Measurements from ENCODE around the gene FYN.

The FYN gene

GRCh38 chr6:111721753-111722154 is 151.5 kb downstream of the FYN start:
- peak; percentile 59 to 69 for DNase-seq

GRCh38 chr6:111720931-111721496 is 152.2 kb downstream of the FYN start:
- DNase-seq: no peak

DNA sequence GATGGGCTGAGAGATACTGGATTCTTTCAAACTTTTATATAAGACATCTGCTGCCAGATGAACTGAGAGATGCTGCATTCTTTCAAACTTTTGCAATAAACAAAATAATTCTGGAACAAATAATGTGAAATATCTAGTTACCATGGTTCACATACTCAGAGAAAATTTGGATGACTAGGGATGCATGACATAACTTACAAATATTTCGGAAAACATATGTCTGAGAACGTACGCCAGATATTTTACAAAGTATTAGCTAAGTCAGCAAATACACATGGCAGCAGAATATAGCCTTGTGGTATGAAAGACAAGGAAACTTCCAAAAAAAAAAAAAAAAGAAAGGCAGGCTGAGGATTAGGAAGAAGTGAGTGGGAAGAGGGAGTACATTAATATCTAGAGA is 154.3 kb downstream of the FYN start:
- DNase-seq: no peak

DNA sequence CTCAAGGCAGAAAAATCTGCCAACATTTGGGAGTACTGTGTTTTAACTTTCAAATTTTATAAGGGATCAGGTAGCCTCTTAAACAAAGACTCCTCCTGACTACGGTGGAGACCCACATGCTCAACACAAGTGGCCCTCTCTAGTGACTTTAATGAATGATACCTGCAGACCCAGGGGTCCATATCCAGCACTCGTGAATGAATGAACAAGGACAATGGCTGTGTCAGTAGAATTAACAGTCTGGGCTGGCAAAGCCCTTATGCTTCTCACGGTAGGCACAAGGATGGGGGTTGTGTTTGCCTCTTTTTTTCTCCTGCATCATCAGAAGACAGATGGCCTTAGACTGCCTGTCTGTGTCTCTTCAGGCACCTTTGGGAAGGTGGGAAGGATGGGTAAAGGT is 154.9 kb downstream of the FYN start:
- DNase-seq: no peak

DNA sequence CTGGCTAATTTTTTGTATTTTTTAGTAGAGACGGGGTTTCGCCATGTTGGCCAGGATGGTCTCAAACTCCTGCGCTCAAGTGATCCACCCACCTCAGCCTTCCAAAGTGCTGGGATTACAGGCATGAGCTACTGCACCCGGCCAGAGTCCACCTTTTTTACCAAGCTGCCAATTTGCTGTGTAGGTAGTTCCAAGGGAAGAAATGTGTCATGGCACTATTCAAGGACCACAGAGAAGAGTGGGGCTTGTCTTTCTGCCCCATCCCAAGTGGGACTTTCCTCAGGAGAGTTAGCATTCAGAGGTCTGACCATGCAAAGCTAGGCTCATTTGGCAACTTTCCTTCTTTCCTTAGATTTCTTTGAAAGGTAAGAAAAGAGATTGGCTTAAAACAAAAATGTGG is 155.6 kb downstream of the FYN start:
- no peak for DNase-seq

GRCh38 chr6:111716325-111716724 is 156.9 kb downstream of the FYN start:
- DNase-seq: no peak

DNA sequence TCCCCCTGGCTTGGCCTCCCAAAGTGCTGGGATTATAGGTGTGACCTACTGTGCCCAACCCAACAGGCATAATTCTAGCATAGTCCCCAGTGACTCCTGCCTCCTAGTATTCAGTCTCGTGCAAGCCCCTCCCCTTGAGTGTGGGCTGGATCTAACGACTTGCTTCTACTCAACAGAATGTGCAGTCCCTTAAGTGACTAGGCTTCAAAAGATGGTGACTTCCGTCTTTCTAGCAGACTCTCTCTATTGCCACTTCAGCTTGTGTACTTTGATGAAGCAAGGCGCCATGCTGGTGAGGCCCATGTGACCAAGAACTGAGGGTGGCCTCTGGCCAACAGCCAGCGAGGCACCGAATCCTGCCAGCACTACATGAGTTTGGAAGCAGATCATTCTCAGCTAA is 157.9 kb downstream of the FYN start:
- DNase-seq: peak; percentile 45 to 66

- peak in 1 of 2 donors; percentile 48 for DNase-seq
These were observed 158.6 kb downstream of the FYN start for GRCh38 chr6:111714416-111715270.

- DNase-seq: no peak
These were observed 159.4 kb downstream of the FYN start for GRCh38 chr6:111713811-111714210.

DNA sequence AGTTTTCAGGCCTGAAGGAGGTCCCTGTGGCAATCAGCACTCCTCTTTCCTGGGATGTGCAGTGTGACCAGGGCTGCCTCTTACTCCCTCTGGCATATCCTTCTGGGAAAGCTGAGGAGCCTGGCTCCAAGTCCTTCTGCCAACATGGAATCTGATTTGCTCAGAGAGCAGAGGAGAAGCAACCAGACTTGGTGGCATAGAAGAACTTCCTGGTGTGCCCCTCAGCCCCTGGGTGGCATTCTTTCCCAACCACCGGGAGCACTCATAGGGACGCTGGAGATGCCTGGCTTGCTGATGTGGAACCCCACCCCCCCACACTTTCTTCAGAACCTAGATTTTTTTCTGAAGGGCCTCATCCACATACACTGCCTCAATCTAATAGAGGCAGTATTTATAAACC is 160.0 kb downstream of the FYN start:
- no peak for DNase-seq

- no peak for DNase-seq
These were observed 161.1 kb downstream of the FYN start for GRCh38 chr6:111711984-111712752.

DNA sequence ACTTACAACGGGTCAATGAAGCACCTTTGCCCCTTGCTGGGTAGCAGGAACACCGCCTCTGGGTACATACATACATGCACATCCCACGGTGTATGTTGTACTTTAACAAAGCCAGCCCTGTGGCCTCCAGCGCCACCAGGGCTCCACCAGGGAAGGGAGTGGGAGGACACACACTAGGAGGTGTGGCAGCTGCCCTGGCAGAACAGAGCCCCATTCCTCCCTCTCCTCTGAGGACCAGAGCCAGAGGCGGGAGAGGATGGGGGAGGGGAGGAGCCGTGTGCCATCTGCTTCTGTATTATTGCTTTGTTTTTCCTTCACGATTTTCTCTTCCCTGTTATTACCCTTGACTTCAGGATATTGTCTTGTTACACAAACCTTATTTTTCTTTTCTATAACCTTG is 161.8 kb downstream of the FYN start:
- DNase-seq: no peak

DNA sequence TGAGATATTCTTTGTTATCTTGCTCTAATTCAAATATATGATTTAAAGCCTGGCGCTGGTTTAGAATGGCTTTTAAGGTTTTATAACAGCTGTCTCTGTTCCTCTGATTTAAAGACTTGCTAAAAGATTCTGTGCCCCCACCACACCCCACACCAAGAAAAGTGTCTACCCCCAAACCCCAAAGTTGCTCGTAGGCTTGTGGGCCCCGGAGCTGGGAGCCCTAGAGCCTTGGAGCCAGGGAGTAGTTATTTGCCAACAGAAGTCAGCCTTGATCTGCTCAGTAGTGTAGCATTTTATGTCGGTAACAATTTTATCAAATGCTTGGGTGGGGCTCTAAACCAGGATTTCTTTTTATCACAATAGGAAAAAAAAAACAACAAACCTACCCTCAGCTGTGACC is 162.3 kb downstream of the FYN start:
- DNase-seq: no peak

- DNase-seq: no peak
These were observed 162.8 kb downstream of the FYN start for GRCh38 chr6:111710439-111710838.

DNA sequence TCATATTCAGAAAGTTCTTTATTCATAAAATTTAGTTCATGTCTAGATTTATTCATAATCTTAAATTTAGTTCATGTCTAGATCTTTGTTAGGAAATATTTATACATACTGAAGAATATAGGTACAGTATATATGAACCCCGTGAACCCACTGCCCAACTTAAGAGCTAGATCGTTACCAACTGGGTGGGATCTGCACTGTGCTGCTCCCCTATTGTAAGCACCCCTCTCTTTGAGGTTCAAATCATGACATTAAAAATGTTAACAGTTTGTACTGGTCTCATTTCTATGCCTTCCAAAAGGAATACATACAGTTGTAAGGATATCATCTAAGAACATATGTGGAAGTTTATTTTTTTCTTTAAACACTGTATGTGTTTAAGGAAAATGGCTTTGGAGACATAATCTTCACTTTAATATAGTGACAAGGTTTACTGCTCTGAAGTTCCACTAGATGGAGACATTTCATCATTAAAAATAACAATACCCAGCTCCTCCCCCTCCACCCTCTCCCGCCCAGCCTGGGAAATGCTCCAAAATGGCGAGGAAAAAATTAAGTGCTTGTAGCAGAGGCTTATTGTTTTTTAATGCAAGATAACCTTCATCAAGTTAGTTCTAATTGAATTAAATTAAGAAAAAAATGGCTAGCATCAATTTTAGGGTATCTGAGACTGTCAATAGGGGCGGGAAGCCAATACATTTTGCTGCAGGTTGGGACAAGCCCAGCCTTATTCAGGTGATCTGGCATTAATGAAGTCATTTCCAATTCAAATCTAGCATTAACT is 163.4 kb downstream of the FYN start:
- DNase-seq: peak; percentile 67 to 82

DNA sequence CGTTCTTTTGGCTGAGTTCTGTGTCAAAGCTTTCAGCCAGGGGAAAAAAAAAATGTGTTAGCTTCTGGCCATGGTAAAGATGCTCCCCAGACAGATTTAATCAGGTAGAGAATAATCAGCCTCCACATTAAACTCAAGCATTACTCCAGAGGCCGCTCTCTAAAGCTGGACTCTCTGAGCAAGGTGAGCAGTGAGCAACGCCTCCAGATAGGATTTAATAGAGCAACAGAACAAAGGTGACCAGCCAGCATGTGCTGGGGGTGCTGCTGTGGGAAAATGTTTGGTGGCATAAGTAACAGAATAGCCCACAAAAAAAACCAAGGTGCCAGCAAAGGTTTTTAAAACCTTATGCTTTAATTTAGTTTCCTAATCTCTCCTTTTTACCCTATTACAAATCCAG is 164.1 kb downstream of the FYN start:
- no peak for DNase-seq

- no peak for DNase-seq
These were observed 165.5 kb downstream of the FYN start for GRCh38 chr6:111707773-111708172.

DNA sequence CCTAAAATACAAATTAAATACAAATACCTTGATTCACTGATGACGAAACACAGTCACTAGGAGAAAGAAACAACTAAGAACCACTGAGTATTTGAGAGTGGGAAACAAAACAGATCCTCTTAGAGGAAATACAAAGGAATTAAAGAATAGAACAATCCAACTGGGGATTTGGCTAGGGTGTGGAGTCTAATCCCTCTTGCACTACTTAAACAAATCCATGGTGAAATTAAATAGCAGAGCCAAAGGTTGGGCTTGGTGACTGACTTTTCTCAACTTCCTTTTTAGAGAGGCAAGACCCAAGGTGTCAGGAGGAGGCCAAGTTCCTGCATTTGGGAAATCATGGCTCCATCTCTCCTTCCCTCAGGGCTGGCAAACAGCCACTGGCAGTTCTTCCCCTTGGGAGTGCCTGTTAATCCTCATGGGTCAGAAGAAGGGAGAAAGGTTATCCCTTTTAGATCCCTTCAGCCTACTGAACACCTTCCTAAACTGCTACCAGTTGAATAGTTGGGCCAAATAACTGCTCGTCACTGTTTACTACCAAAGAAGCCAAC is 166.3 kb downstream of the FYN start:
- DNase-seq: no peak

- DNase-seq: no peak
These were observed 169.5 kb downstream of the FYN start for GRCh38 chr6:111703723-111704122.

DNA sequence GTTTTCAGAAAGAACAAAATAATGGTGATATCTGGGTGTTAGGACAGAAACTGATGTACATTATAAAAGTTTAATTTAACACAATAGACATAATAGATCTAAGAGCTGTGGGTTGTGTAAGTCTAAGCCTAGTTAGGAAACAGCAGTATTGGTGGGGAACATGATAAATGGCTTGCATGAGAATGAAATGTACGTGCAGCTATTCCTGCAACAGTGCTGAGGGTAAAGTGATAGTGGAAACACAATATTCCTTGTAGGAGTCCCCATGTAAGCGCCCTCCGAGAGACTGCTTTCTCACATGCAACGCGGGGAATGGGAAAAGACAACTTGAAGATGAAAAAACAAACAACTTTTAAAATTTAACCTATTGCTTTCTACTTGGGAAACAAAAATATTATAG is 171.0 kb downstream of the FYN start:
- no peak for DNase-seq

DNA sequence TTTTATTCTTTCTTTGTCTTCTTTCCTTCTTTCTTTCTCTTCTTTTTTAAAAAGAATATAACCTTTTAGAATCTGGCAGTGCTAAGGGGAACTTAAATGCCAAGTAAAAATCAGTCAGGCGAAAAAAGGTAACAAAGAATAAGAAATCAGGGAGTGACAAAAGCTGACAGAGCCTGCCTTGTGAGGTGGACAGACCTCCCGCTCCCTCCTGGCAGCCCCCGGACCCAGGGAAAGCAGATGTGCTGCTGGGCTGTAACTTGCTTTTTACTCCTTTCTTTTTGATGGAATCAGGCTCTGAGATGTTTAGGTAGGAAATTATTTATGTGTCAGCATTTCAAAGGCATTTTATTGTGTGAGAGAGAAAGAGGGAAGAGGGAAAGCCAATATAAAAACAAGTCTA is 172.1 kb downstream of the FYN start:
- no peak for DNase-seq

DNA sequence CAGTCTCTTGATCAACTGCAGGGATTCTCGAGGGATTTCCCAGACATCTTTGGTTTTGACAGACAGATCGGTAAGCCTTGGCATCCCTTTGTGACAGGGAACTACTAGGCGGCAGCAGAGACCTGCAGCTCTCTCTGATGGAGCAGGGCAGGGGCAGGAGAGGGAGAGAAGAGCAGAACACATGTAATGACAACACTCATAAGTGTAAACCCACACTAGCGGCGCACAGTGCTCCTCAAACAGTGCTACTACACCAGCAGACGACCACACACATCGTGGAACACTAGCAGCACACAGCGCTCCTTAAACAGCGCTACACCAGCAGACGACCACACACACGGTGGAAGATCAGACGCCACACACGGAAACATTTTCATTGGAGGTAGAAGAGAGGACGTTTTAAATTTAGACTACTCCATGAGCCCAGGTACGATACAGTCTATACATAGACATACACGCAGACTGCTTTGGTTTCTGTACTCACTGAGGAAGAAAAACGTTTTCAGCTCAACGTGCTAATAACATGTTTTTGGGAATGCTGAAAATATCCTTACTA is 173.0 kb downstream of the FYN start:
- DNase-seq: no peak

All from CD4-positive, alpha-beta T cell treated with Interleukin-4 for 1 hour (primary cell).